Endothelial cell of umbilical vein (primary cell): ENCODE results near the gene RELN. TPM values are rescaled to one million over a fixed set of nuclear protein-coding genes. Genes with fewer than 3 reads are reported as not detected.

Source experiments
- BruUV-seq: library from RNA; stranded (reverse); fragments of 400-500 nt; replicated peaks from 2 replicates; lab custom pipeline; 2021; lab: Mats Ljungman, UMichigan
- CTCF ChIA-PET: fragments of 300-600, 350-600 bp; sonication (Branson Sonifier 250); formaldehyde crosslinking; loops from one replicate; lab custom pipeline; 2021; ENCODE audit warnings: antibody characterized with exemption, inconsistent platforms; lab: Charles Lee
- POLR2A ChIA-PET: fragments of 300-600, 350-600 bp; sonication (Branson Sonifier 250); formaldehyde crosslinking; loops from one replicate; lab custom pipeline; 2021; ENCODE audit warnings: antibody characterized with exemption, inconsistent platforms; lab: Charles Lee
- DNase-seq: peaks from one replicate; pipeline ENCODE4 v3.0.0-alpha.2; 2011; ENCODE audit warnings: low read depth, low spot score
- FAIRE-seq: peaks from 2 replicates; lab custom pipeline; 2011; peaks lifted over from hg19 to GRCh38; lab: Jason Lieb, UNC
- H2AFZ ChIP-seq: 2 replicates; pipeline ENCODE4 v1.6.0; 2012; ENCODE audit warnings: low read depth, low read length, control low read depth, inconsistent platforms
- H3K27ac ChIP-seq: 2 replicates; pipeline ENCODE4 v1.5.1; 2011; ENCODE audit warnings: low read depth, mild to moderate bottlenecking, control low read depth, low read length, moderate library complexity; ENCODE audit not compliant: insufficient read depth
- H3K27me3 ChIP-seq, 2 experiments: 2 replicates each; pipeline versions ENCODE4 v1.6.0 to v1.6.1; 2011; ENCODE audit warnings: low read length in 2 of 2, mixed read lengths in 1 of 2; ENCODE audit not compliant: control insufficient read depth in 2 of 2, insufficient read depth in 2 of 2
- H3K36me3 ChIP-seq, 2 experiments: 2 replicates in 1 of 2; 3 replicates in 1 of 2; pipeline ENCODE4 v1.5.1; 2011; ENCODE audit warnings: low read length in 2 of 2, mild to moderate bottlenecking in 1 of 2, moderate library complexity in 1 of 2; ENCODE audit not compliant: control insufficient read depth in 2 of 2, insufficient read depth in 2 of 2; ENCODE audit errors: extremely low read depth in 1 of 2
- H3K4me1 ChIP-seq: 3 replicates; pipeline ENCODE4 v1.5.1; 2011; ENCODE audit warnings: mild to moderate bottlenecking, low read length; ENCODE audit not compliant: control insufficient read depth, insufficient read depth; ENCODE audit errors: extremely low read depth
- H3K4me2 ChIP-seq: 2 replicates; pipeline ENCODE4 v1.6.1; 2011; ENCODE audit warnings: low read length, control low read depth, mixed read lengths; ENCODE audit not compliant: insufficient read depth
- H3K4me3 ChIP-seq, 3 experiments: fragments of 200-600 bp in 1 of 3; sonication (generic), shearing (Covaris generic) in 1 of 3; replicated peaks in 1 of 3; 2 replicates each; pipeline ENCODE4 v1.5.1; 2011 to 2016; ENCODE audit warnings: control low read depth in 3 of 3, low read length in 3 of 3, mild to moderate bottlenecking in 2 of 3, inconsistent platforms in 1 of 3, low read depth in 1 of 3, moderate library complexity in 1 of 3; ENCODE audit not compliant: insufficient read depth in 1 of 3
- H3K79me2 ChIP-seq: 2 replicates; pipeline ENCODE4 v1.6.0; 2012; ENCODE audit warnings: low read length, inconsistent platforms; ENCODE audit not compliant: control insufficient read depth, insufficient read depth
- H3K9ac ChIP-seq: replicated peaks from 2 replicates; pipeline ENCODE3; 2011; ENCODE audit warnings: low read length, control low read depth; ENCODE audit not compliant: insufficient read depth; ENCODE audit errors: extremely low read depth
- H3K9me1 ChIP-seq: replicated peaks from 3 replicates; pipeline ENCODE4 v1.6.0; 2011; ENCODE audit warnings: mild to moderate bottlenecking, low read length; ENCODE audit not compliant: control insufficient read depth, insufficient read depth; ENCODE audit errors: extremely low read depth
- H3K9me3 ChIP-seq: replicated peaks from 2 replicates; pipeline ENCODE4 v1.5.1; 2012; ENCODE audit warnings: low read length, inconsistent platforms; ENCODE audit not compliant: control insufficient read depth, insufficient read depth
- H4K20me1 ChIP-seq: replicated peaks from 2 replicates; pipeline ENCODE3; 2011; ENCODE audit warnings: mild to moderate bottlenecking, low read length; ENCODE audit not compliant: control insufficient read depth, insufficient read depth; ENCODE audit errors: extremely low read depth
- CTCF ChIP-seq, 2 donors: IDR thresholded peaks; 1 replicate in 1 of 2; 2 replicates in 1 of 2; pipeline ENCODE4 v1.5.1; 2011; ENCODE audit warnings: low read length in 2 of 2, mild to moderate bottlenecking in 2 of 2, moderate library complexity in 2 of 2, control low read depth in 1 of 2, inconsistent platforms in 1 of 2, low read depth in 1 of 2; ENCODE audit not compliant: insufficient read depth in 1 of 2; ENCODE audit errors: extremely low read depth in 1 of 2
- EZH2 ChIP-seq: IDR thresholded peaks from 2 replicates; pipeline ENCODE4 v1.6.1; 2012; ENCODE audit warnings: borderline replicate concordance, low read depth, mild to moderate bottlenecking, moderate library complexity, low read length, inconsistent platforms; ENCODE audit not compliant: severe bottlenecking
- FOS ChIP-seq: IDR thresholded peaks from 2 replicates; pipeline ENCODE4 v1.6.1; 2011; ENCODE audit warnings: mild to moderate bottlenecking, low read length, moderate library complexity, borderline replicate concordance; ENCODE audit not compliant: insufficient read depth
- GATA2 ChIP-seq: IDR thresholded peaks from 2 replicates; pipeline ENCODE4 v1.7.0; 2011; ENCODE audit warnings: low read depth, mild to moderate bottlenecking, moderate library complexity, mixed read lengths, low read length; ENCODE audit not compliant: insufficient read length, insufficient read depth
- JUN ChIP-seq: IDR thresholded peaks from 2 replicates; pipeline ENCODE4 v1.6.1; 2011; ENCODE audit warnings: borderline replicate concordance, low read depth; ENCODE audit not compliant: insufficient read length, insufficient read depth
- MYC ChIP-seq: IDR thresholded peaks from one replicate; pipeline ENCODE4 v1.6.1; 2011; ENCODE audit warnings: mild to moderate bottlenecking, low read depth, low read length
- POLR2A ChIP-seq: IDR thresholded peaks from 2 replicates; pipeline ENCODE4 v1.6.1; 2012; ENCODE audit warnings: low read depth, mild to moderate bottlenecking, control low read depth, low read length
- POLR2AphosphoS5 ChIP-seq: IDR thresholded peaks from 2 replicates; pipeline ENCODE4 v1.6.1; 2012; ENCODE audit warnings: low read depth, mild to moderate bottlenecking, control low read depth, low read length, moderate library complexity; ENCODE audit not compliant: insufficient read depth
- dilution Hi-C: fragments of 300-500 bp; cut with MboI; formaldehyde crosslinking; loops from one replicate; pipeline ENCODE4 v1.15.0; 2019; ENCODE audit warnings: low sequenced_read_pairs; ENCODE audit not compliant: extremely low pct_ligation_motif_present
- intact Hi-C: fragments of 100-400 bp; cut with micrococcal nuclease; formaldehyde crosslinking; loops from one replicate; pipeline ENCODE4 v1.10.0; 2022
- polyA plus RNA-seq, 4 experiments: library from polyadenylated mRNA; depleted of rRNA in 3 of 4; stranded (reverse) in 3 of 4; unstranded in 1 of 4; fragments of >200 nt; gene quantifications; 2 replicates each; pipeline versions ENCODE4 v1.2.1 to v1.2.3, GENCODE V29; 2011 to 2012; ENCODE audit warnings: missing spikeins in 1 of 4
- total RNA-seq: library from RNA; stranded (reverse); gene quantifications from 2 replicates; pipeline ENCODE4 v1.2.3, GENCODE V29; 2021
- TF ChIP-seq, protein P1 (sequence below): IDR thresholded peaks from 2 replicates; pipeline ENCODE4 v1.6.1; 2011; ENCODE audit not compliant: insufficient read depth, insufficient read length

Gene RELN
- total and polyA plus RNA-seq, 2 donors (not counting 3 experiments of a cell fraction or from before 2014, with no cell fraction given) = 0.15 to 0.22 TPM

DNA sequence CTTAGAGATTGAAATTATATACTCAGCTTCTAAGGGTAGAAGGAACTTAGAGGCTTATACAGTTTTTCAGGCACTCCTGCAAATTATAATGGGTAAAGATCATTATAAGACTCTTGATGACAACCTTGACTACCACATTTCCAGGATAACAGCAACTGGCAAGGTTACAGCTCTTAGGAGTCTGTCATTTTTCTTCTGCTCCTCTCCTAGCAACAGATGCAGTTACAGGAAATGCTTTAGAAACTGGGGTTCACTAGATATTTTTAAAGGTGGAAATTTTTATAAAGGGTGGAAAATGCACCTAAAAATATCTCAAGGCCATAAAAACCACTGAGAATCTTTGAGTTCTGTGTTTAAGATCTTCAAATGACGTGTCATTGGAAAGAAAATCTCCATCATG lies 185.8 kb downstream of the RELN start:
- BruUV-seq = no TSS peak
- H4K20me1 ChIP-seq = no peaks in the 10 kb centered on the region
- intact Hi-C loops = no loop called here
- no peak for DNase-seq
- H3K27me3 ChIP-seq = peaks cover 0 to 2% of the 10 kb centered on the region in 2 experiments
- FAIRE-seq = no peak
- no peaks in the 10 kb centered on the region for H3K9me3 ChIP-seq
- TF ChIP-seq JUN (no peak), POLR2A (no peak), GATA2 (no peak), EZH2 (no peak), FOS (no peak), CTCF (IDR thresholded peaks at IDR 0.05; ENCODE audit: extremely low read depth in 1 of 2, insufficient read depth in 1 of 2, low read depth in 1 of 2, low read length in 2 of 2) (no peak), POLR2AphosphoS5 (no peak), MYC (no peak)
- TF ChIP-seq, protein P1, sequence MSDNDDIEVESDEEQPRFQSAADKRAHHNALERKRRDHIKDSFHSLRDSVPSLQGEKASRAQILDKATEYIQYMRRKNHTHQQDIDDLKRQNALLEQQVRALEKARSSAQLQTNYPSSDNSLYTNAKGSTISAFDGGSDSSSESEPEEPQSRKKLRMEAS = no peak
- no peaks in the 10 kb centered on the region for H3K9me1 ChIP-seq
- no peak overlapping the region for H3K4me3 ChIP-seq
- H3K4me1 ChIP-seq = no peaks in the 10 kb centered on the region
- dilution Hi-C loops = no loop called here
- H3K36me3 ChIP-seq = no peaks in the 10 kb centered on the region
- no peak overlapping the region for H3K27ac ChIP-seq
- no peaks in the 10 kb centered on the region for H3K79me2 ChIP-seq
- ChIA-PET POLR2A (no interaction called here), CTCF (interaction anchor here (0.7 kb wide), 1 partner anchor 230 kb away, joined by 3 read pairs; no protein-coding TSS in a partner anchor)
- no peak overlapping the region for H3K9ac ChIP-seq
- H2AFZ ChIP-seq = no peak overlapping the region
- H3K4me2 ChIP-seq = no peak overlapping the region
